AG04450 (cell line): Measurements from ENCODE around the gene NBDY. TPM values are rescaled to one million over a fixed set of nuclear protein-coding genes. Genes with fewer than 3 reads are reported as not detected.

ENCODE experiments used
- CTCF ChIA-PET: fragments of 300-600, 350-600 bp; formaldehyde crosslinking; extraction: SDS; loops from one replicate; lab custom pipeline; 2022; ENCODE audit warnings: antibody characterized with exemption, inconsistent platforms; lab: Charles Lee
- POLR2A ChIA-PET: fragments of 350-600 bp; formaldehyde crosslinking; extraction: SDS; loops from one replicate; lab custom pipeline; 2021; ENCODE audit warnings: antibody characterized with exemption, inconsistent platforms; lab: Yijun Ruan, JAX
- DNase-seq: peaks from one replicate; pipeline ENCODE4 v3.0.0-alpha.2; 2011; ENCODE audit warnings: low read depth, low spot score
- H3K27ac ChIP-seq: one replicate; pipeline ENCODE4 v1.5.1; 2012; ENCODE audit warnings: low read depth, low read length, control low read depth
- H3K27me3 ChIP-seq: one replicate; pipeline ENCODE4 v1.6.0; 2012; ENCODE audit warnings: low read length; ENCODE audit not compliant: control insufficient read depth, insufficient read depth
- H3K4me3 ChIP-seq: 2 replicates; pipeline ENCODE4 v1.5.1; 2011; ENCODE audit warnings: mild to moderate bottlenecking, low read depth, low read length, control low read depth
- H3K9me3 ChIP-seq: 2 replicates; pipeline ENCODE4 v1.5.1; 2012; ENCODE audit warnings: low read length; ENCODE audit not compliant: control insufficient read depth, insufficient read depth
- CTCF ChIP-seq: IDR thresholded peaks from 2 replicates; pipeline ENCODE4 v1.5.1; 2011; ENCODE audit warnings: low read depth, low read length, control low read depth, inconsistent platforms
- polyA plus RNA-seq: library from polyadenylated mRNA; depleted of rRNA; stranded (reverse); fragments of >200 nt; gene quantifications from 2 replicates; pipeline ENCODE4 v1.2.3, GENCODE V29; 2011

The NBDY gene
- polyA plus RNA-seq, 1 experiment, result 51.7 TPM

GRCh38 chrX:56786889-56787733 lies 58.1 kb downstream of the NBDY start:
- Histone ChIP-seq H3K27ac (no peak overlapping the region), H3K27me3 (no peaks in the 10 kb centered on the region), H3K4me3 (no peak overlapping the region), H3K9me3 (no peaks in the 10 kb centered on the region)
- ChIA-PET POLR2A (no interaction called here), CTCF (interaction anchor here (1.4 kb wide), 1 partner anchor 191 kb away, joined by 5 read pairs; no protein-coding TSS in a partner anchor)
- DNase-seq, result no peak
- no peak for TF ChIP-seq CTCF

- ChIA-PET CTCF (interaction anchor here (0.6 to 1.4 kb wide), 3 partner anchors 191 to 795 kb away, joined by 3 to 5 read pairs (median 3); no protein-coding TSS in a partner anchor), POLR2A (no interaction called here)
- TF ChIP-seq CTCF, result no peak
These were observed 58.7 kb downstream of the NBDY start for GRCh38 chrX:56787734-56788152.

GRCh38 chrX:56788229-56788628 lies 59.2 kb downstream of the NBDY start:
- no peak for TF ChIP-seq CTCF
- Histone ChIP-seq H3K9me3 (no peaks in the 10 kb centered on the region), H3K27me3 (no peaks in the 10 kb centered on the region), H3K4me3 (no peak overlapping the region), H3K27ac (no peak overlapping the region)
- DNase-seq, result no peak
- CTCF ChIA-PET, result interaction anchor here (0.6 to 1.4 kb wide), 3 partner anchors 190 to 795 kb away, joined by 3 to 5 read pairs (median 3); no protein-coding TSS in a partner anchor
- POLR2A ChIA-PET, result no interaction called here

More at GRCh38 chrX:56787734-56788152, 58.7 kb downstream of the NBDY start:
- no peak overlapping the region for H3K4me3 ChIP-seq
- no peak for DNase-seq
- H3K9me3 ChIP-seq, result no peaks in the 10 kb centered on the region
- H3K27me3 ChIP-seq, result no peaks in the 10 kb centered on the region
- no peak overlapping the region for H3K27ac ChIP-seq

GRCh38 chrX:56788717-56789122 lies 59.7 kb downstream of the NBDY start:
- no peak for TF ChIP-seq CTCF
- Histone ChIP-seq H3K27ac (no peak overlapping the region), H3K4me3 (no peak overlapping the region), H3K9me3 (no peaks in the 10 kb centered on the region), H3K27me3 (no peaks in the 10 kb centered on the region)
- POLR2A ChIA-PET, result no interaction called here
- CTCF ChIA-PET, result interaction anchor here (1.4 kb wide), 1 partner anchor 190 kb away, joined by 5 read pairs; no protein-coding TSS in a partner anchor
- DNase-seq, result no peak

GRCh38 chrX:56789518-56790070 lies 60.6 kb downstream of the NBDY start:
- no peak for TF ChIP-seq CTCF

More at GRCh38 chrX:56789518-56790070, 60.6 kb downstream of the NBDY start:
- no peak overlapping the region for H3K4me3 ChIP-seq
- H3K27ac ChIP-seq, result no peak overlapping the region
- no peak for DNase-seq
- ChIA-PET CTCF (no interaction called here), POLR2A (no interaction called here)
- no peaks in the 10 kb centered on the region for H3K9me3 ChIP-seq
- no peaks in the 10 kb centered on the region for H3K27me3 ChIP-seq
